ENCODE measurements around the gene ZMIZ1. TPM values are rescaled to one million over a fixed set of nuclear protein-coding genes. Genes with fewer than 3 reads are reported as not detected.

The ZMIZ1 gene
- total RNA-seq, 1 donor from 2014 or later: 66.3 TPM

DNA sequence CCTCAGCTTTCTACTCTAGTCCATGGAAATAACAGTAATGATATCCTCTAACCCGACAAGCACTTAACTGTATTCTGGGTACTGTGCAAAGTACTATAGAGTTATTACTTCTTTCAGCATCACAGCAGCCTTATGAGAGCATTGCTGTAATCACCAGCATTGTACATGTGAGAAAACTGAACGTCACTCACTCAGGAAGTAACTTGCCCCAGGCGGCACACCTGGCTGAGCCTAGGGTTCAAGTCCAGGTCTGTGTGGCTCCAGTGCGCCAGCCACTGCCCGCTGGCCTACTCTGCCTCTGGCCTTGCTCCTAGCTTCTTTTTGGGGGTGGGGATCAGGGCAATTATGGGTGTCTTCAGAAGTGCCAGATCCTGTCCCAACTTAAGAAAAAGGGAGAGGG is 50.5 kb downstream of the ZMIZ1 start:
- Mint-ChIP-seq H3K9me3 (no peaks in the 10 kb centered on the region), H3K4me1 (peaks cover 10% of the 10 kb centered on the region), H3K4me3 (no peak overlapping the region), H3K27ac (no peak overlapping the region), H3K36me3 (ENCODE audit: low read depth) (peaks cover 2% of the 10 kb centered on the region), H3K27me3 (no peaks in the 10 kb centered on the region)
- no peak for DNase-seq
- intact Hi-C loops (cut with micrococcal nuclease): no loop called here

DNA sequence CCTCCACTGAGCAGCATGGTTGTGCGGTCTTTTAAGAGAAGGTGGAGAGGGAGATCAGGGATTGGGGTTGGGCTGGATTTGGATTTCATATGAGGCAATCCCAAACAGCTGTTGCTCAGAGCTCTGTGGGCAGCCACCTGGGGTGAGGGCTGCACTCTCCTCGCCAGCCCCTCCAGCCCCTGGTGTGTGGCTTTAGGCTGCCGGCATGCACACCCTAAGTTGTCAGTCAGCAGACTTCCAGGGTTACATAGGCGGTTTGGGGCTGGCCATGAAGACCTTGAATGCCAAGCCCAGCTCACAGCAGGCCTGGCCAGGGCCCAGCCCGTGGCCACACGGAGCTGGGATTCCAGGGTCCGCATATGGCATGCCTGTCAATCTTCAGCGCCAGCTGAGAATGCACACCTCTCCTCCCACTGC is 54.8 kb downstream of the ZMIZ1 start:
- Mint-ChIP-seq H3K27me3 (no peaks in the 10 kb centered on the region), H3K4me3 (no peak overlapping the region), H3K27ac (no peak overlapping the region), H3K36me3 (ENCODE audit: low read depth) (peaks cover 2% of the 10 kb centered on the region), H3K4me1 (peaks cover 4% of the 10 kb centered on the region), H3K9me3 (no peaks in the 10 kb centered on the region)
- intact Hi-C loops (cut with micrococcal nuclease): no loop called here
- no peak for DNase-seq

DNA sequence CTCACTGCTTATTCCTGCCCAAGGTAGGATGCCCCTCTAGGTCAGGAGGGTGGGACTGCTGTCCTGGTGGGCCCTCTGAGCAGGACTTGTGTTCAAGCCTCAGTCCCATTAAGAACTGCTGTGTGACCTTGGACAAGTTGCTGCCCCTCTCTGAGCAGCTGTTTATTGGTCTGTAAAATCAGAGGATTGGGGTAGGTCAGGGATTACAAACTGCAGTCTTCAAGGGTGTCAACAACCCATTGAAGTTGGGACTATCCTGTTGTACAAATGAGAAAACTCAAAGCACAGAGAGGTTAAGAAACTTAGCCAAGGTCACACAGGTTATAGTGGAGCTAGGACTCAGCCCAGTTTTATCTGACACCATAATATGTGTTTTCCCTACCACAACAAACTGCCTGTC is 55.3 kb downstream of the ZMIZ1 start:
- no peaks in the 10 kb centered on the region for H3K27me3 Mint-ChIP-seq
- peaks cover 2% of the 10 kb centered on the region for H3K36me3 Mint-ChIP-seq (ENCODE audit: low read depth)
- no peak overlapping the region for H3K4me3 Mint-ChIP-seq
- no peak for DNase-seq
- no peaks in the 10 kb centered on the region for H3K9me3 Mint-ChIP-seq
- intact Hi-C loops (cut with micrococcal nuclease): no loop called here
- H3K27ac Mint-ChIP-seq: no peak overlapping the region
- peaks cover 4% of the 10 kb centered on the region for H3K4me1 Mint-ChIP-seq

DNA sequence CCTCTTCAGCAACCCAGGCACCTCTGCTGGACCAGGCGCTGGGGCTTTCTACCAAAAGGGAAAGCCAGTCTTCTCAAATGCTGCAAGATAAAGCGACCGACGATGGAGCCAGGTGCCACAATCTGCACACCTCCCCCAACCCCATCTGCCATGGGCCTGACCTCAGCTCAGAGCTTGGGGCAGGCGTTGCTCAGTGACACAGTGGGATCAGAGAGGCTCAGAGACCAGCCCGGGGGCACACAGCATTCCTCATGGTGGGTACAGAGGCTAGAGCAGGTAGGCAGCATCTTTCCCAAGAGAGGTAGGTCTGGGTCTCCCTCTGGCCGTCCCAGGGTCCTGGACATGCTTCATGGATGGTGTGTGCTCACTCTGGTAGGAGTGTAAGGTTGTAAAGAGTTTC is 56.3 kb downstream of the ZMIZ1 start:
- H3K36me3 Mint-ChIP-seq (ENCODE audit: low read depth): peaks cover 2% of the 10 kb centered on the region
- no peaks in the 10 kb centered on the region for H3K9me3 Mint-ChIP-seq
- H3K27me3 Mint-ChIP-seq: no peaks in the 10 kb centered on the region
- H3K27ac Mint-ChIP-seq: no peak overlapping the region
- H3K4me3 Mint-ChIP-seq: no peak overlapping the region
- intact Hi-C loops (cut with micrococcal nuclease): no loop called here
- peaks cover 4% of the 10 kb centered on the region for H3K4me1 Mint-ChIP-seq
- no peak for DNase-seq

DNA sequence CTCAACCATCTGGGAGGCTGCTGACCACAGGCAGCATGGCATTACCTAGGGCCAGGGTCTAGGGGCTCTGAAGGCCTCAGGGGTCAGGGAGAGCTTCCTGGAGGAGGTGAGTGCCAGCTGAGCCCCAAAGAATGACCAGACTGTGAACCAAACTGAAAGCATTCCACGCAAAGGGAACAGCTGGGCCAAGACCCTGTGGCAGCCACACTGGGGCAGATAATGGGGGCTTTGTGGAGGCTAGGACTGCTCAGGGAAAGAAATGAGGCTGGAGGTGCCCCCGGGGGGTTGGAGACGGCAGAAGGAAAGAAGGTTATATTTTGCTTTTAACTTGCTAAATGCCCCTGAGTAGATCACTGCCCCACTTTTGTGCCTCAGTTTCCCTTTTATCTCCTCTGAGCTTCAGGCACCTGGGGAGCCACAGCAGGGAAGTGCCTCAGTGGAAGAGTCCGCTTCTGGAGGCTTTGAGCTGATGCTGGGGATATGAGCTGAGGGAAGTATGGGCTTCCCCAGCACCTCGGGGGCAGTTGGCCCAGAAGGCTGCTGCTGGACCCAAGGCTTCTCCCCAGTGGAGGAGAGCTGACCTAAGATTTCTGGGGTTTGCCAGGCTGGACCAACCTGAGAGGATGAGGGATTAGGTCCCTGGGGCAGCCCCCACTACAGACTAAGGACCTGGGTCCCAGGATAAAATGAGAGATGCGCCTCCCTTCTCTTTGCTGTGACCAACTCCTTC is 57.8 kb downstream of the ZMIZ1 start:
- intact Hi-C loops (cut with micrococcal nuclease): no loop called here
- peaks cover 4% of the 10 kb centered on the region for H3K4me1 Mint-ChIP-seq
- H3K9me3 Mint-ChIP-seq: no peaks in the 10 kb centered on the region
- no peaks in the 10 kb centered on the region for H3K27me3 Mint-ChIP-seq
- H3K27ac Mint-ChIP-seq: no peak overlapping the region
- DNase-seq: no peak
- peaks cover 6% of the 10 kb centered on the region for H3K36me3 Mint-ChIP-seq (ENCODE audit: low read depth)
- H3K4me3 Mint-ChIP-seq: no peak overlapping the region

DNA sequence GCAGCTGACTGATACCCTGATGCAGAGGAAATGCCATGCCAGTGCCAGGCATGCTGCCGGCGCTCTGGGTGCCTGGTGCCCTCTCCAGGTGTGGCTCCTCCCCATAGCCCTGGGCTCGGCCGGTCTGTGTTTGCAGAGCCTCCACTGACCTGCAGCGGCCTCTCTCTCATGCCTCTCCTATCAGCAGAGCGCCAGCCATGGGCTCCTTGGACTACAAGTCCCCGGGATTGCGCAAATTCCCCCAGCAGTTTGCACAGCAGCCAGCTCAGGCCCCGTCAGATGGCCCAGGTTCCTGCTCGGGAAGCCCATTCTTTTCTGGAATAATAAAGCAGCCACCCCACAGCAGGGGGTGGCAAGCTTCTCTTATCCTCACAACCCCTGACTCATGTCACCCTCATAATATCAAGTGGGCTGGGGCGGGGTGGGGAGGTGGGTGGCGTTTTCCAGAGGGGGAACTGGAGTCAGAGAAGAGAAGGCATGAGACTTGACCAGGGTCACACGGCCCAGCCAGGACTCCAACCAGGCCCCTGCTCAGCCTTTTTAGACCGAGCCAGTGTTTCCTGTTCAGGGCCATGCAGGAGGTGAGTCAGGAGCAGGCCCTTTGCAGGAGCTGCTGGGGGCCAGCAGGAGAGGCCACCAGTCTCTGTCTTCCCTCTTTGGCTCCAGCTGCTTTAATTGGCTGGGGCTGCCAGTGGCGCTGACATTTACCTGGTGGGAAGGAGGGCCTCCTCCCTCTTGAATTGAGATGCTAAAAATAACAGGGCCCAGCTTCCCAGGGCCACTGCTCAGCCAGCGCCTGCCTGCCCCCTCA is 58.6 kb downstream of the ZMIZ1 start:
- peaks cover 4% of the 10 kb centered on the region for H3K4me1 Mint-ChIP-seq
- peaks cover 6% of the 10 kb centered on the region for H3K36me3 Mint-ChIP-seq (ENCODE audit: low read depth)
- H3K9me3 Mint-ChIP-seq: no peaks in the 10 kb centered on the region
- DNase-seq: no peak
- H3K27me3 Mint-ChIP-seq: no peaks in the 10 kb centered on the region
- no peak overlapping the region for H3K27ac Mint-ChIP-seq
- intact Hi-C loops (cut with micrococcal nuclease): no loop called here
- H3K4me3 Mint-ChIP-seq: no peak overlapping the region

DNA sequence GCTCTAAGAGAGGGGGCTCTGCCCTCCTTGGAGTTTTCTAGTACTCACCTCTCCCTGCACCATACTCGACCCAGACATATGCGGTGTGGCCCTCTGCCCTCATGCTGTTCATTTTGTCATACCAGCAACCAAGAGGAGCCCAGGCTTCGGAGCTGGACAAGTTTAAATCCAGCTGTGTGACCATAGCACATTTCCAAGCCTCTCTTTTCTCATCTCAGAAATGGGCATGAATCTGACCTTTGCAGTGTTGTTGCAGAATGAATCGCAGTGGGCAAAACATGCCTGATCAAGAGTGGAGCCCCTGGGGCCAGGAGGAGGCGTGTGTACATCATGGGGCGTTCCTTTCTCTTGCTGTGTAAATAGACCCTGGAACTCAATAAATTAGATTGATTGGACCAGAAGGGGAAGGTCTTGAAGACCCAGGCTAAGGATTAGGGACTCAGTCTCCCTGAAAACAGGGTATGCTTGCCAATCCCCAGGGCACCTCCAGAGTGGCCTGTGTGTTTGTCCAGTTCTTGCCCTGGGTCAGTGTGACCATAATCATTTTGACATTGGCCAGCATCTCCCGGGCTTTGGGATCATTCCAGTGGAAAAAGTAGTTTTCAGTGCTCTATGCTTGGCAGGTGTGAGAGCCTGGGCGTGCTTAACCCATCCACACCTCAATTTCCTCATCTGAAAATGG is 59.6 kb downstream of the ZMIZ1 start:
- Mint-ChIP-seq H3K4me1 (peaks cover 4% of the 10 kb centered on the region), H3K4me3 (no peak overlapping the region), H3K27ac (no peak overlapping the region), H3K9me3 (no peaks in the 10 kb centered on the region), H3K36me3 (ENCODE audit: low read depth) (peaks cover 6% of the 10 kb centered on the region), H3K27me3 (no peaks in the 10 kb centered on the region)
- DNase-seq: no peak
- intact Hi-C loops (cut with micrococcal nuclease): no loop called here

DNA sequence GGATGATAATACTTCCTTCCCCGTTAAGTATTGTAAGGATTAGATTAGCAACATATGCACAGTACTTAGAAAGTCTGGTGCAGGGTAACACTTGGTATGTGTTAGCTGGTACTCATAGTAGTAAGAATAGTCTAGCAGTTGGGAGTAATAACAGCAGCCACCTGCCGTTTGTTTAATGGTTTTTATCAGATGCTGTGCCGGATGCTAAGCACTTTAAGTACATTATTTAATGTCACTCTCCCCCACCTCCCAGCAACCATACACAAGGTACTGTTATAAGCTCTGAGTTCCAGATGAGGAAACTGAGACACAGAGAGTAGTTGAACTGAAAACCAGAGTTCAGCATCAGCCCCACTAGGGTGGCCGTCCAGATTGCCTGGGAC is 60.1 kb downstream of the ZMIZ1 start:
- intact Hi-C loops (cut with micrococcal nuclease): no loop called here
- Mint-ChIP-seq H3K9me3 (no peaks in the 10 kb centered on the region), H3K27me3 (no peaks in the 10 kb centered on the region), H3K27ac (no peak overlapping the region), H3K36me3 (ENCODE audit: low read depth) (peaks cover 6% of the 10 kb centered on the region), H3K4me1 (peaks cover 4% of the 10 kb centered on the region), H3K4me3 (no peak overlapping the region)
- no peak for DNase-seq

DNA sequence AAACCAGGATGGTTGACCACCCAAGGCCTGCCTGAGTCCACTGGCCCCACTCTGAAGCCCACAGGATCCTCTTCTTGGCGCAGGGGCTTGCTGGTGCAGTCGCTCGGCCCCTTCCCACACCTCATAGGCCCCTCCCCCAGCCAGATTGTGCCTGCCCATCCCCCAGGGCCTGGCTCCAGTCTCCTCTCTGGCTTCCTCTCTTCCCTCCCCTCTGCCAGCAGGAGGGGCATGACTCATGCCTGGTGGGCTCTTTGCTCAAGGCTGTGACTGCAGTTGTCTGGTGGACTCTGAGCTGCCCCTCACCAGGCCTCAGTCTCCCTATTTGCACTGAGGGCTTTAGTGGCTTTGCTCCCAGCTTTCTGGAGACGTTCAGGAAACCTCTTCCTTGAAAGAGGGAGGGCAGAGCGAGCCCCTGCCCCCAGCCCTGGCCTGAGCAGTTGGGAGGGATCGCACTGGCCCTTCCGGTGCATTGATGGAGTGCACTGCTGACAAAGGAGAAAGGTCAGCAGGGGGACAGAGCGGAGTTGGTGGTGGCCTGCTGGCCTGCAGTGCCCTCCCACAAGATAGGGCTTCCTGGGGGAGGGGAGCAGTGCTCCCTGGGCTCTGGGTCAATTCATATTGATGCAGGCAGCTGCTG is 60.7 kb downstream of the ZMIZ1 start:
- no peak overlapping the region for H3K27ac Mint-ChIP-seq

DNA sequence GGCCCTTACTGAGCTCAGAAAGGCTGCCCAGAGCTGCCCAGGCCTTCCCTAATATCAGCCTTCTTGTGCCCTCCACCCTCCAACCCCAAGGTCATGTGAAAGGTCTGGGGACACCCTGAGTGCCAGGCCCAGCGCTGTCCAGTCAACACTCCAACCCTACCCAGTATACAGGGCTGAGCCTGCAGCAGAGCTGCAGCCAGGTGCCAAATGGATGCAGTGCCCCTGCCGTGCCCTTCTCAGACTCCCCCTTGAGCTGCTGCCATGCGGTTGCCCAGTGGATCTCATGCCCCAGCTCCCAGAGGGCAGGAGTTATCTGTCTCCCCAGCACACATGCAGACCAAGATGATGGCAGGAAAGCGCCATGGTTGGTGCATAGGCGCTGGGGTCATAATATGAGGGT is 61.5 kb downstream of the ZMIZ1 start:
- DNase-seq: no peak
- intact Hi-C loops (cut with micrococcal nuclease): no loop called here
- peaks cover 6% of the 10 kb centered on the region for H3K36me3 Mint-ChIP-seq (ENCODE audit: low read depth)
- no peaks in the 10 kb centered on the region for H3K9me3 Mint-ChIP-seq
- no peak overlapping the region for H3K4me3 Mint-ChIP-seq
- peaks cover 2% of the 10 kb centered on the region for H3K4me1 Mint-ChIP-seq
- H3K27me3 Mint-ChIP-seq: no peaks in the 10 kb centered on the region
- H3K27ac Mint-ChIP-seq: no peak overlapping the region

More for the DNA sequence above, 60.7 kb downstream of the ZMIZ1 start:
- peaks cover 6% of the 10 kb centered on the region for H3K36me3 Mint-ChIP-seq (ENCODE audit: low read depth)
- H3K27me3 Mint-ChIP-seq: no peaks in the 10 kb centered on the region
- peaks cover 2% of the 10 kb centered on the region for H3K4me1 Mint-ChIP-seq
- no peak overlapping the region for H3K4me3 Mint-ChIP-seq
- H3K9me3 Mint-ChIP-seq: no peaks in the 10 kb centered on the region
- no peak for DNase-seq
- intact Hi-C loops (cut with micrococcal nuclease): no loop called here

DNA sequence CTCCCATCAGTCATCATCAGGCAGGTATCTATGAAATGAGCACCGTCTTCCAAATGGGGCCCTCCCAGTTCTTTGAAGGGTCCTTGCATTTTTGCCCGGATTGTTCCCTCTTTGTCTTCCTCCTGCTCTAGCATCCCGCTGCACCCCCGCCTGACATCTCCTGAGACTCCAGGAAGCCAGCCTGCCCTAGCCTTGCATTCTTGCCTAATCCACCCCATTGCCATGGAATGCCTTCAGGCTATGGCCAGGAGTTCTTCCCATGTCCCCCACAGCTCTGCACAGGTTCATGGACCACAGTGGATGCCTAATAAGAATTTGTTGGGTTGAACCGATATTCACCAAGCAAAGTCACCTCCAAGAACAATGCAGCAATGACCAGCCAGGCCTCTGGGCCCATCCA is 62.1 kb downstream of the ZMIZ1 start:
- peaks cover 6% of the 10 kb centered on the region for H3K36me3 Mint-ChIP-seq (ENCODE audit: low read depth)
- H3K4me3 Mint-ChIP-seq: no peak overlapping the region
- H3K9me3 Mint-ChIP-seq: no peaks in the 10 kb centered on the region
- H3K27ac Mint-ChIP-seq: no peak overlapping the region
- H3K4me1 Mint-ChIP-seq: peaks cover 5% of the 10 kb centered on the region
- intact Hi-C loops (cut with micrococcal nuclease): no loop called here
- no peaks in the 10 kb centered on the region for H3K27me3 Mint-ChIP-seq
- no peak for DNase-seq

DNA sequence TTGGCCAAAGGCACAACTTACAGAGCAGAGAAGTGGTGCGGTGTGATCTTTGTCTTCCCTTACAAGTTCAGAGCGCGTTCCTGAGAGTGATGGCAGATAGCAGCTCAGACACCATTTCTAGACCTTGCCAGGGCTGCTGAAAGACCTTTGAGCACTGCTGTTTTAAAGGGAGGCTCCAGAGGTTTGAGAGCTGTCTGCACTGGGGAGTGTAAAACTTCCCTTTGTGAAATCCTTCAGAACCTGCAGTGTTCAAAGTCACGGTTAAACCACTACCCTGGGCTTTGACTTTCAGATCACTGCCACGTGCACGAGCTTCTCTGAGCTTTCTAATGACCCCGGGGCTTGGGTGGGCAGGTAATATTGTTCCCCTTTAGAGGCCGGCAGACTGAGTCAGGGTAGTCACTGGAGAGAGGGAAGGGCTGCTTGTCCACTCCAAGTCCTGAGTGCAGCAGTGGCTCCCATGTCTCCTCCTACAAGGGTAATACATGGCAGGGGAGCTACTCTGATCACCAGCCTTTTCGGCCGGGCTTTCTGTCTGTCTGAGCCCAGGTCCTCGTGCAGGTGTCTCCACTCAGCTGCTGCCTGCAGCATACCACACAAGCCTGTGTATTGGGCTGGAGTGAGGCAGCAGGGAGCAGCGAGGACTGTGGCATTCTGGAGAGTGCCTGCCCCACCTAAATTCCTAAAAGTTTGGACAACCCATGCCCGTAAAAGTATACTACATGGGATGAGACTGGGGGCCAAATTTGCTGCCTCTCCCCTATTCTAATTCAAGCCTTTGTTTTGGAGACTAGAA is 63.3 kb downstream of the ZMIZ1 start:
- H3K9me3 Mint-ChIP-seq: no peaks in the 10 kb centered on the region
- no peak overlapping the region for H3K27ac Mint-ChIP-seq

DNA sequence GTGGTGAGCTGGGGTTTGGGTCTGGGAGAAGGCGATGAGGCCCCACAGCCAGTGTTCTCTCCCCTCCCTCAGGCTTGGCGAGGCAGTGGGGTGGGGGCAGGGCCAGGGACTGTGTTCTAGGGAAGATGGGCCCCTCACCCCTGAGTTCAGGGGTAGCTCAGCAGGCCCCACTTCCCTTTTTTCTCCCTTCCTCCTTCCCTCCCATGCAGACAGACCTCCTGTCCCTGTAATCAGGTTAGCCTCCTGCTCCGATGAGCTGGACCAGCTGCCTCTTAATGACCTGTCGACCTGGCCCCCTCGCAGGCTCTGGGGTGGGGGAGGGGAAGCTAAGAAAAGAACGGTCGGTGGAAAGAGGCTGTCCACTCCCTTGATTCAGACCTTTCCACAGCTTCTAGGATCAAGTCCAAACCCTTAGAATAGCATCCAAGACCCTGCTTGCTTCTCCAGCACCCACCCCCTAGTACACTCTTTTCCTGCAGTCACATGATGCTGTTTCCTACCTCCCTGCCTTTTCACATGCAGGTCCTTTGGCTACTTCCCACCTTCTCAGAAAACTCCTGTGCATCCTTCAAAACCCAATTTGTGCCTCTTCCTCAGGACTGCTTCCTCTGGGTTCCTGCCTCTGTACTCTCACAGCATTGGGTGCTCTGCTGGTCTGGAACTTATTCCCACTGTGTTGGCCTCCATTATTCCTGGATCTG is 64.1 kb downstream of the ZMIZ1 start:
- H3K27ac Mint-ChIP-seq: no peak overlapping the region
- DNase-seq: no peak
- no peaks in the 10 kb centered on the region for H3K9me3 Mint-ChIP-seq
- peaks cover 22% of the 10 kb centered on the region for H3K4me1 Mint-ChIP-seq
- intact Hi-C loops (cut with micrococcal nuclease): no loop called here
- H3K36me3 Mint-ChIP-seq (ENCODE audit: low read depth): peaks cover 6% of the 10 kb centered on the region
- H3K27me3 Mint-ChIP-seq: no peaks in the 10 kb centered on the region
- no peak overlapping the region for H3K4me3 Mint-ChIP-seq

More for the DNA sequence above, 63.3 kb downstream of the ZMIZ1 start:
- H3K4me3 Mint-ChIP-seq: no peak overlapping the region
- no peak for DNase-seq
- peaks cover 6% of the 10 kb centered on the region for H3K36me3 Mint-ChIP-seq (ENCODE audit: low read depth)
- H3K4me1 Mint-ChIP-seq: peaks cover 15% of the 10 kb centered on the region
- intact Hi-C loops (cut with micrococcal nuclease): no loop called here
- H3K27me3 Mint-ChIP-seq: no peaks in the 10 kb centered on the region
